Midbrain (tissue), 1 donor: ENCODE measurements around the gene FOXQ1.

ENCODE experiments used
- DNase-seq: peaks from one replicate; lab custom pipeline; 2025; lab: John Stamatoyannopoulos, UW

FOXQ1 gene, protein sequence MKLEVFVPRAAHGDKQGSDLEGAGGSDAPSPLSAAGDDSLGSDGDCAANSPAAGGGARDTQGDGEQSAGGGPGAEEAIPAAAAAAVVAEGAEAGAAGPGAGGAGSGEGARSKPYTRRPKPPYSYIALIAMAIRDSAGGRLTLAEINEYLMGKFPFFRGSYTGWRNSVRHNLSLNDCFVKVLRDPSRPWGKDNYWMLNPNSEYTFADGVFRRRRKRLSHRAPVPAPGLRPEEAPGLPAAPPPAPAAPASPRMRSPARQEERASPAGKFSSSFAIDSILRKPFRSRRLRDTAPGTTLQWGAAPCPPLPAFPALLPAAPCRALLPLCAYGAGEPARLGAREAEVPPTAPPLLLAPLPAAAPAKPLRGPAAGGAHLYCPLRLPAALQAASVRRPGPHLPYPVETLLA

DNA sequence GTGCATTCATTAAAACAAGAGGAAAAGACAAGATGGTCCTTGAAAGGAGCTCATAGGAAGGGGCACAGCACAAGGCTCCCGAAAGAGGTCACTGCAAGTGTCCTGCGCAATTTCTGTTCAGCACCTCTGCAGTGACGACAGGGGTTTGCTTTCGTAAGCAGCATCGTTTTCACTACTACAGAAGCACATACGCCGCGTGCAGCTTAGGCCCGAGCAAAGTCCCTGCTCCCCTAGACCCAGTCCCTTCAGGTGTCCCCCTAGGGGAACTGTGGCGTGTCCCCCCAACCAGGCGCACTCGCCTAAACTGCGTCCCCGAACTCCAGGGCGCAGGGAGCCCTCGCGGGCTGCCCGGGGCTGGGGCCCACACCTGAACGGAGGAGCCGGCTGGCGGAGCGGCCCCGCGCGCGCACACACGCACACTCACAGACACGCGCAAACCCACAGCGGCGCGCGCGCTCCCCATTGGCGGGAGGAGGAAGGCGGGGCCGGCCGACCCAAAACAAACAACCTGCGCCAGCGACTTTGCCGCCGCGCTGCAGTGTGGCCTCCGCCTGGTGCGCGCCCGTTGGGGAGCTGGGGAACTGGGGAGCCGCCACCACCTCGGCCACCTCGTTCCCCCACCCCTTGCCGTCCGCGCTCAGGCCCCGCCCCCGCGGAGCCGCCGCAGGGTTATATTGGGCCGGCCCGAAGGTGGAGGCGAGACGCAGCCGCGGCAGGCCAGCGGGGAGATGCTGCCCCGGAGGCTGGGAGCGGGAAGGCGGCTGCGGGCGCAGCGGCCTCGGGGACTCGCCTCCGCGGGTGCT lies at the start of gene FOXQ1:
Gene FOXQ1, plus strand, starts transcription at position 699 of the 803 bp plus-strand sequence. CDS start 607 bp downstream, outside the sequence.
- no peak for DNase-seq

DNA sequence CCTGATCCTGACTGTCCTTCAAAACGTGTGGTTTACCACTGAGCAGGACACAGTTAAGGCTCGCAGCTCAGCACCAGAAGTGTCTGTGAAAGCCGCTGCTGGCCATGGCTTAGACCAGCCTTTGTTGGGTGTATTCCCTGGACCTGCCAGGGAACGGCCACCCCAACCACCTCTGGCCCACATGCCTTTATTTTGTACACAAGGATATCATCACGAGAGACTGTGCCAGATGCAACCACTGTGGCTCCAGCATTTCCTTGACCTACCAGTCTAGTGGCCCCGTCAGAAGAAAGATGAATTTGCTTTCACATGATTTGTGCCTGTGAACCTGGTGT lies 49.2 kb upstream of the FOXQ1 start:
- no peak for DNase-seq

DNA sequence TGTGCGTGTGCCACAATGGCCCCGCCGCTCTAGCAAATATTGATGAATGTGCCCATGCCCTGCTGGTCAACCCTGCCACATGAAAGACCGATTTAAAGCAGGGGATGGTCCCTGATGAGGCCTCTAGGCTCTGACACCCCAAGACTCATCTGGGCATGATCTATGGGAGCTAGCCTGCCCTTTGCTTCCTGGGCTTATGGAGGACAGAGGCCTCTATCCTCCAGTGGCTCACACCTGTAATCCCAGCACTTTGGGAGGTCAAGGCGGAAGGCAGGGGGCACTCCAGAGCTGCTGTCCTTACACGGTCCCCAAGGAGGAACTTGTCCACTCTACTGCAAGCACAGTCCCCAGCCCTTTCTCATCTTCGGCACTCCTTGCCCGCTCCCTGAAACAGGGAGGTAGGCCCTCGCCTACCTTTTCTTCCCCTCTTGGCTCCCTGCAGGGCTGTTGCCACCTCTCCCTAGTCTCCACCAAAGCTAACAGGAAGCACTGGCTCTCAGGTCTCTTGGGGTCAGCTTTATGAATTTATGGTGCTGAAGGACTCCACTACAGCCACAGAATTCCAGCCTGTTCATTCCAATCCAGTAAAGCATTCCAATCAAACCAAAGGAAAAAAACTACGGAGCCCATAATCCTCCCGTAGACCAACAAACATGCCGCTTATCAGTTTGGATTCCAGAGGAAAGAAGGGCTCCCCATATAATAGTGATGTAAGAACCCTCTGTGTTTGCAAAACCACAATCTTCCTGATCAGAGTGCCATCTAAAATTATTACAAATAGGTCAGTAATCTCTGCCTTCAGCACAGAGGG lies 48.7 kb upstream of the FOXQ1 start:
- DNase-seq: no peak

DNA sequence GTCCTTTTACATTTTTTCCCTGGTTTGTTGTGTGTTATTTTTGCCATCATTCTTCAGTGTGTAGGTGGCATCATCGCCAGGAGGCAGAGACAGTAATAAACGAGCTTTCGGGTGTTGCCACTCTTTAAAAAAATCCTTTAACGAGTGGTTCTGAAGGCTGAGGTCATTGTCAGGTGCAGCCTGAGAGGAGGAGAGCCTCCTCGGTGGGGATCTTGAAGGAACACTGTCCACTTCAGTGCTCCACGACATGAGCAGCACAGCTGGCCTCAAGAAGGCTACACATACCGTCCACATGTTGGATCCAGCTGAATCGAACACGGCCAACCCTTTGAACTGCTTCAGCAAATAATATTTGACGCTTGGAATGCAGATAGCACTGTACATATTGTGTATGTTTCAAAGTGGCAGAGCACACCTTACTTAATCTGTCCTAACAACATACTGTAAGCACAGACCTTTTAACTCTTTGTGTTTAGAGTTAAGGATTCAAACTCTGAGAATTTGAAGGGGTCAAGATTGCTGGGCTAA lies 48.0 kb upstream of the FOXQ1 start:
- no peak for DNase-seq

DNA sequence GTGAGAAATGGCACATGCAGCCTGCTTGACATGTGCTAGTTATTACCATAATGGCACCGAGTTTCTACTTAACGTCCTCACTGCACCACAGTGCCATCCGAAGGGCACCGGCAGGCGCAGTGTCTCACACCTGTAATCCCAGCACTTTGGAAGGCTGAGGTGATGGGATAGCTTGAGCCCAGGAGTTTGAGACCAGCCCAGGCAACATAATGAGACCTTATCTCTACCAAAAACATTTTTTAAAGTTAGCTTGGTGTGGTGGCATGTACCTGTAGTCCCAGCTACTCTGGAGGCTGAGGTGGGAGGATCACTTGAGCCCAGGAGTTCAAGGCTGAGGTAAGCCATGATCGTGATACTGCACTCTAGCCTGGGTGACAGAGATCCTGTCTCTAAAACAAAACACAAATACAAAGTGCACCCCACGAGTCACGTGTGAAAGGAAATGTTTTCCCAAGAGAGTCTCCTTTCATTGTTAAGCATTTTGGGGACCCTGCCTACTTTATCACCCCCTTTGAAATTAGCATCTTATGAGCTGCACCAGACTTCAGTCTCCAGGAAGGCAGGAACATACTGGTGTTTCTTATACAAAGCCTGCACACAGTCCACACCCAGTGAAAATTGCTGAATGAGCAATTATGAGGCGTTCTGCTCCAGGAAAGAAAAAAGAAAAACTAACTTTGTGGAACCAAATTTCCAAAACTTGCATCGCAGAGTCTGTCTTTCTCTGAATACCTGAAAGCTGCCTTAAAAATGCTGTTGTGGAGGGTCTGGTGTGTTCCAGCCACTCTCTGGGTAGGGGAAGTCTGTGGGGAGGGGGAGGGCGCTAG lies 47.1 kb upstream of the FOXQ1 start:
- DNase-seq: no peak

DNA sequence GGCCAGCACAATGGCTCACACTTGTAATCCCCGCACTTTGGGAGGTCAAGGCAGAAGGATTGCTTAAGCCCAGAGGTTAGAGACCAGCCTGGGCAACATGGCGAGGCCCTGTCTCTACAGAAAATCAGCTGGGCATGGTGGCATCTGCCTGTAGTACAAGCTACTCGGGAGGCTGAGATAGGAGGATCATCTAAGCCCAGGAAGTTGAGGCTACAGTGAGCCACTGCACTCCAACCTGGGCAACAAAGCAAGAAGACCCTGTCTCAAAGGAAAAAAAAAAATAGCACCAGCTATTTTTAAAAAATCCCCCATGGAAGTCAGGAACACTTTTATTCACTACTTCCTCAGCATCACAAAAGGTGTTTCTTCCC lies 45.2 kb upstream of the FOXQ1 start:
- no peak for DNase-seq

DNA sequence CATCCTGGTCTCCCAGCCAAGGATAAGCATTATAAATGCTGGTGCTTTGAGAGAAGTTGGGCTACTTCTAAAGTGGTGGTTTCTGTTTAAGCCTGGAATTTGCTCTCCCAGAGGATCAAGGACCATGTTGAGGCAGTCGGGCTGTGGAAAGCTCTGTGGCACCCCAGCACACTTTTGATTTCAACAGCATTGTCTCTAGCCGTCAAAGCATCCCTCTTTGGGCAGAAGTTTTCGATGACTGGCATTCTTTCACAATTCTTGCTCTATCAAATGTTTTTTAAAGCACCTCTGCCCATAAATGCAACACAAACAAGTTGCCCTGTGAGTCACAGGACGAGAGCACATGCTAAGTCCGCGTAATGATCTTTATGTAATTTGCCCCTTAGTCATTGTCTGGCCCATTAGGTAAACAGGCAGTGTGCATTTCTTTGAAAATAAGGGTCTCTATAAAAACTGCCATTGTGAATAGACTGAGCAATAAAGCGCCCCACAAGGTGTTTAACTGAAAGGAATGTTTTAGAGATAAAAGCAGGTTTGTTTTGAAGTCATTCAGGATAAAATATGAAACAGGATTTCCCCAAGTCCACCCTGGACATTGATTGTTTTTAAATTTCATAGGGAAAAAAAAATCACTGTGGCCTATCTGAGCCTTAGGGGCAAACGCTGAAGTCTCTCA lies 44.7 kb upstream of the FOXQ1 start:
- DNase-seq: no peak

DNA sequence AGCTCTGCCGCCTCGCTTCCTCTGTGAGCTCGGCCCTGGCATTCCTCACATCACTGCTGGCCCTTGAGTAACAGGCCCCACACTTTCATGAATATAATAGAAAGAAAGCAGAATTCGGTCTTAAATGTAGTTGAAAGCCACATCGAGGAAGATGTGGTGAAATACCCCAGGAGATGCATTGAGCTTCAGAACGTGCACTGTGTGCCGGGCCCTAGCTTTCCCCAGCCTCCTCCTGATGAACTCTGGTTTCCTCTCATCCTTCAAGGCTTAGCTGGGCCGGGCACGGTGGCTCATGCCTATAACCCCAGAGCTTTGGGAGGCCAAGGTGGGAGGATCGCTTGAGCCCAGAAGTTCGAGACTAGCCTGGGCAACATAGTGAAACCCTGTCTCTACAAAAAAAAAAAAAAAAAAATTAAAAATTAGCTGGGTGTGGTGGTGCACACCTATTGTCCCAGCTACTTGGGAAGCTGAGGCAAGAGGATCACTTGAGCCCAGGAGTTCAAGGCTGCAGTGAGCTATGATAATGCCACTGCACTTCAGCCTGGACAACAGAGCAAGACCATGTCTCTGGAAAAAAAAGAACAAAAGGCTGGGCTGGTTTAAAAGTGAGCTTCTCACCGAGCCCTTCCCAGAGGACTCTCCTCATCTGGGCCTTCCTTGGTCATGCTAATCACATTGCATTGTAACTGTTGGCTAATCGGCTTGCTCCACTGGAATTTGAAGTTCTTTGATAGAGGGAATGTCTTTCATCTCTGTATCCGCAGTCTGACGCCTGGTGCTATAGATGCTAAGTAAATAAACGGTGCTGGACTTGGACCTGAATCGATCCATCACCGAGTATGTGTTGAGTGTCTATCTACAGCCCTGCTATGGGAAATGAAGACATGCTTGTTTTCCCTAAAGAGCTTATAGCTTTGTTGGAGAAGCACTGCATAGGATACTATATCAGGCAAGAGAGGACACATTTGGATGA lies 43.8 kb upstream of the FOXQ1 start:
- no peak for DNase-seq

DNA sequence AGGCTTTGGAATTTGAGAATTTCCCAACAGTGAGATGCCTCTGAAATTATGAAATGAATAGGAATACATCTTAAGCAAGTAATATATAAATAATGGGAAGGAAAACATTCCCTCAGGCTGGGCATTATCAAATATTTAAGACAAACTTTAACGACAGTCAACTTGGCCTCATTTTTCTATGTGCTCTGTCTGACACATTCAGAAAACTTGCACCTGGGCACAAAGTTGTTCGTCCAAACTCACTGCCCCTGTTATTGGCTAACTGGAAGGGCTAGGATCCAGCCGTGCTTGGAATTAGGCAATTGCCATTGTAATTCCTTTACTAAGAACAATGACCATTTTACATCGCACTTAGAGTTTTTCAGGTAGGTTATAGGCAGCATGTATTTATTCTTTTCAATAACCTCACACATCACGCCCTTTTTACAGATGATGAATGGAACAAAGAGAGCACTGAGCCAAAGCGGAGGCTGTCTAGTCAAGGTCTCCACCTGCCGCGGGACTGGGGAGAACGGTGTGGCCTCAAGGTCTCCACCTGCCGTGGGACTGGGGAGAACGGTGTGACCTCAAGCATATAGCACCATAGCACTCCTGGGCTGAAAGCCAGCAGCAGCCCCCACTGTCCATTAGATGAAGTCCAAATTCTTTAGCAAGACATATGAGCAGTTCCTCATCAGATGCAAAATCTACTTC lies 40.7 kb upstream of the FOXQ1 start:
- no peak for DNase-seq

DNA sequence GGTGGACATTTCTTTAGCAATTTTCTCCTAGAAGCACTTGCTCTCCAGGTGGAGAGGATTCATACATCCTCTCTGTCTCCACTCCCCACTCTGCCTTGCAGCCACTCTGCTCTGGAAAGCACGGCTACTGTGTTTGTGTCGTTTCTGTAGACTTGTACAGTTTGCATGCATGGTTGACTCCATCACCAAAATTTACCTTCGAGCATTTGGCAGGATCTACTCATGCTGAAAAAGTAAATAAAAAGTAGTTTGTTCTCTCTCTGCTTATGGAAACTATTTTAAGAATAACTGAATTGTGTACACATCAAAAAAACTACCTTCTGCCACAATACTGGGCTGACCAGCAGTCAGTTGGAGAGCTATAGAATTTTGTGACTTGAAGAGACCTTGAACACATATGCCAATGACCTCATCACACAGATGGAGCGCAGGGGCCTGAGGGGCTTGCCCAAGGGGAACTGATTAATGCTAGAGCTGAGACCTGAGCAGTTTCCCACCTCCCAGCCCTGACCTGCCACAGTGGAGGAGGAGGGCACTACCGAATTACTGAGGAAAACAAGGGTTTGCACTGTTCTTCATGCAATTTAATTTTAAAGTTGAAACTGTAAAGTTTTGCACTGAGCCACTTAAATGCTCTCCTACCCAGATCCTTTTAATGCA lies 33.7 kb upstream of the FOXQ1 start:
- DNase-seq: no peak

DNA sequence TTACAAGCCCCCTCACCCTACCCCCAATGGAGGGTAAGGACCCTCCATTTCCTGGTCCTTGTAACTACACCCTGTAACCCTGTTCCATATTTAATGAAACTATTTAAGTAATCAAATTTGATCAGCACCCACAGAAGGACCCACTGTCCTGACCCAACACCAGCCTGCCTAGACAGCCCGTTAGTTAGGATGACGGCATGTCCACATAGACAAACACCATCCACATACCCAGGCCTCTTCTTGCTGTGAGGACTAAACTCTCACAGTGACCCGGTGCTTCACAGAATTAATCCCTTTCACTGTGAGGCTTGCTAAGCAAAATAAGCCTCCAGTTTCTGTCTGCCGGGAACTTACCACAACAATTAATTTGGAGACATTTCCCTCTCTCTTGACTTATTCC lies 32.8 kb upstream of the FOXQ1 start:
- DNase-seq: no peak

DNA sequence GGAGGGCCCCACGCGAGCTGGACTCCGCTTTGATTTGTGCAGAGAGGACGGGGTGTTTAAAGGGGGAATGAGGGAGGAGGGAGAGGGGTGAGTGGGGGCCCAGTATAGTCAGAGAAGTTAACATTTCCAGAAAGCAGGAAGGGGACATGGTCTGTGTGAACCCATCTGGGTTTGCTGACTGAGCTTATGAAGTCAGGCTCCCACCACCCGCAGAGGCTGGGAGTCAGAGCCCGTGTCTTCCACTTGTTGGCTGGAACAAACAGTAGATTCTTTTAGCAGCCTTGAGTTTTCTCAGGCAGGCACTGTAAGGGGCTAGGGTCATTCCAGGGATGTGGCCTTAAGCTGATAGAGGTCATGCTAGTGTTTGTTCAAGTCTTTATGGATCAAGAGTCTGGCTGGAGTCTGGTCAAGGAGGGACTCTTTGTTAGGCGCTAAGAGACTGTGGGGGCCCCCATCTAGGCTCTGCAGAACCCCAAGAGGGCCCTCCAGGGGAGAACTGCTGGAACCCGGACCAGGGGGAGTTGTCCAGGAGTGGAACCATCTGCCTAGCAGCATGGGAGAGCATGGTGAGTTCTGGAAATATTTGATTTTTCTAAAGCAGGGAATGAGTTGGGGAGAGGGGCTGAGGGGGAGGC lies 31.1 kb upstream of the FOXQ1 start:
- no peak for DNase-seq

DNA sequence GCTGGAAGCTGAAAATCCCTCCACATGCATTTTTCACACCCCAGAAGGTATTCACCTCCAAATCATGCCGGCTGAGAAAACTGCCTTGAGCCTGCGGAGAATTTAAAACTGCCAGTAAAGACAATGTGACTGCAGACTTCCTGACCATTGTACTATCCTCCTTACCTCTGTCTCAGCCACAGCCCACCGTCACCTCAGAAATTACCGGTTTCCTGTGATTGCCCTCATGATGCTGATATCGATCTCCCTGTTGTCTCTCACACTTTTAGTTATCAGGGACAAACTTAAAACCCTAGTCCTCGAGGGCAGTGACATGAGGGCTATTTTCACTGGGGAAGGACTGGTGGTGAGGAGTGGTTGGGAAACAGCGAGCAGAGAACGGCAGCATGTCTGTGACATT lies 30.2 kb upstream of the FOXQ1 start:
- DNase-seq: no peak

DNA sequence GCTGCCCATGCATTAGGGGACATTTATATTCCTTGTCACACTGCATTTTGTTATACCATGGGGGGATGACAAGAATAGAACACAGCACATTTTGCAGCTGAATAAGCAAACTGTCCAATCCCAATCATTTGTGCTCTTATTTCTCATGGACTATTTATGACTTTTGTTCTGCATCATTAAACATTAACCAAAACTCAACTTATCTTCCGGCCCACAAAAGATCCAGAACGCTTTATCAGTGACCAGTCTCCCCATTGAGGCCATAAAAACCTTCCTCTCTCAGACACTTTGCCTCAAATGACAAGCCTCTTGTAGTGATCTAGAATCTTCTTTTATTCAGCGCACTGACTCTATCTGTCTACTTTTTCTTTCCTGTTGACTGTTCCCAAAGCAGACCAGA lies 28.4 kb upstream of the FOXQ1 start:
- DNase-seq: no peak

DNA sequence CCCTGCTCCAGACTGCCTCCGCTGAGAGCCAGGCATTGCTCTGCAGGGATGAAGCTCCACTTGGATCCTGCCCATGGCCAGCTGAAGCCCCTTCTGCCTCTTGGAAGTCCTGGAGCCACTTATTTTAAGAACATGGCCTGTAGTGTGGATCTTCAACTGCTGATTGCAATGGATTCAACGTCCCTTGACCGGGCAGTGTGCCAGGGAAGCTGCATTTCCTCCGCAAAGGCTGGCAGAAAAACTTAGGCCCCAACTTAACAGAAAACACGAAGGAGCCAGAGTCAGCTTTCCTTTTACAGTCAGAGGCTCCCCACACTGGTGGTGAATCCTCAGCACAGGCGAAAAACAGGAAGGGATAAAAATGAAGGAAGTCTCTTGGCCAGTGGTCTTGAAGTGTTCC lies 26.3 kb upstream of the FOXQ1 start:
- no peak for DNase-seq

DNA sequence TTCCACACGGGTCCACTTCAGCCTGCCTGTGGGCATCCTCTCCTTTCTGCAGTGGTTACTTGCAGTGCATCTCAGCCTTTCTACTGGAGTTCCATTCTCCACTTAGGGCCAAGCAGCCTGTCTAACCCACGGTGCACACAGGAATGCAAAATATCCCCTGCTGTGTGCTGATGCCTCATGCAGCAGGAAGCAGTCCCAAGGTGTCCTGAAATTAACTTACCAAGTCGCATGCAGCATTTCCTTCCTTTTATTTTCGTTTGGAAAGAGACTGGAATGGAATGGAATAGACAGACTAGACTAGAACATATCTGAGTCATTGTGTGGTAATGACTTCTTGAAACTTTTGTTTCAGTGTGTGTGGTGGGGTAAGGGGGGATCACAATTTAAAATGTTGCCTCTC lies 25.9 kb upstream of the FOXQ1 start:
- DNase-seq: no peak

DNA sequence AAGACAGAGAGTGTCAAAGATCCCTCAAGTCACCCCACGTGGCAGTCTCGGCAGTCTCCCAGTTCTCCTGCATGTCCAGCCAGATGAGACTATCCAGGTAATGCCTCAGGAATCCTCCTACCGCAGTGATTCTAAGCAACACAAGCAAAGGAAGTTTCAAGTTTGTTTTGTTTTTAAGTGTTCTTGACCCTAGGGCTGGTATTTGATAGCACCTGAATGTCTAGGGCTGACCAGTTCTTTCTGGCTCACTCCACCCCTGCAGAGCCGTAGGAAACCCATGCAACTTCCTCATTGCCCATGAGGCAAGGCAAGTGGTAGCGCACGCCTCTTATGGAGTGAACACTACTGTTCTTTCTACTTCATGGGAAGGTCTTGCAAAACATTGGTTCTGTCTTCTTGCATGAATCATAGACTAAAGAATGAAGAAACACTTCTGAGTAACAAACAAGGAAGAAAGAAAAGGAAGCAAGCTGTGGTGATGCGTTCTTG lies 24.8 kb upstream of the FOXQ1 start:
- DNase-seq: no peak

DNA sequence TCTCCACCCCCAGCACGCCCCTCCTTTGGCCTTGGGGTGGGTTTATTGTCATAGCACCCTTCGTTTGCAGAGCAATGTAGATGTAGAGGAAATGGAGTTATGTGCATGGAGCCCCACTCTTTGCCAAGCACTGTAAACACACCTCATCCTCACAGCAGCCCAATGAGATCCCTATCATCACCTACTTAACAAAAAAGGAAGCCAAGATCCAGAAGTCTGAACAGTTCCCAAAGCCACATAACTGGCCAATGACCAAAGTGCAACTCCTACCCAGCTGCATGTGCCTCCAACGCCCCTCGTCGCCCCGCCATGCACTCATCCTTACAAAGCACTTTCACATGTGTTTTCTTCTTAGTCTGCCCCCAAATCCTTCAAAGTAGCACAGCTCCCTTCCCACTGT lies 21.8 kb upstream of the FOXQ1 start:
- DNase-seq: no peak
